NCI-H2107 treated with DMSO at 0.1 percent for 48 hours (cell line): ENCODE results near the gene SCAMP3.
"Not testable (repeated sequence)": the region's sequence is repeated elsewhere in the genome, so short reads cannot be mapped to it uniquely, and the experiment has no call there.

Experiments
- DNase-seq: peaks from one replicate; lab custom pipeline; 2025; ENCODE audit not compliant: unreplicated experiment; lab: John Stamatoyannopoulos, UW

SCAMP3 gene

DNA sequence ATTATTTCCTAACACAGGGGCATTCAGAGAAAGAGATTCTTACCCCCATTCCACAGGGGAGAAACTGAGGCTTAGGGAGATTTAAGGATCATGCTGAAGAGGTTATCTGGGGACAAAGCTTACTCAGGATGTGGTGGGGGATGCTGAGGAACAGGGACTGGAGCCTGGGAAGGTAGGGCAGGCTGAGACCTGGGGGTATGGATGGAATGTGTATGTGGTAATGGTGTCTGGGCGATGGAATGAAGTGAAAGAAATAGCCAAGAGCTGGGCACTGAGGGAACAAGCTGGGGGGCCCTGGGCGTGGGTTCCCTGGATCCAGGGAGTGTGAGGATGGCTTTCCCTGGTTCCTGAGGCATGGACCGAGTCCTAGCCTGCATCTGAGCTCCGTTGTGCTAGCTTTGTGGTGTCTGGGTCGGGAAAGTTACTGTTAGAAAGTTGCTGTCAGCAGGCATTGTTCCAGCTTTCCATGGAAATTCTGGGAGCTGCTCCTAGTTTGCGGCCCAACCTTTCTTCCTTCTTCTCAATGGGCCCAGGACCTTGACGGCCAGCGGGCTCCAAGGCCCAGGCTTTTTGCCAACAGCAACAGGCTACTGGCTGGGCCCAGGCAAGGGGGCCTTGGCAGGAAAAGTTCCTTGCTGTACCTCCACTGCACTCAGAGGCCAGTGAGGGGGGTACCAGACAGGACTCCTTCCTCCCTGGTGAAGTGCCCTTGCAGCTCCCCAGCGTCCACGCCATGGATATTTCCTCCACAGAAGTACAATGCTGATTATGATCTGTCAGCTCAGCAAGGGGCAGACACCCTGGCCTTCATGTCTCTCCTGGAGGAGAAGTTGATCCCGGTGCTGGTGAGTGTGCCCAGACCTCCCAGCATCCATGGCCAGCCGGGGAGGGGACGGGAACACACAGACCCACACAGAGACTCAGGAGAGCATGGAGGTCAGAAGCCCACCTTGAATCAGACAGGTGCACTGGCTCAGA, 29.9 kb downstream of the SCAMP3 start:
- not testable (repeated sequence) for DNase-seq

- DNase-seq = not testable (repeated sequence)
Measured at GRCh38 chr1:155231302-155231701, 30.9 kb downstream of the SCAMP3 start.

DNA sequence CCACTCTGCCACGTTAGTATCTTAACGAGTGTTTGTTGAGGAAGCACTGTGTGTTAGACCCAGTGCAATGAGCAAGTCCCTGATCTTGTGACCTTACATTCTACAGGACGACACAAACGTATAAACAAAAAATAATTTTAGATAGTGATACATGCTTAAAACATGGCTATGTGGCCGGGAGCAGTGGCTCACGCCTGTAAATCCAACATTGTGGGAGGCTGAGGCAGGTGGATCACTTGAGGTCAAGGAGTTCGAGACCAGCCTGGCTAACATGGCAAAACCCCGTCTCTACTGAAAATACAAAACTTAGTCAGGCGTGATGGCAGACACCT, 34.1 kb downstream of the SCAMP3 start:
- DNase-seq = no peak

- peak; percentile 99 for DNase-seq
Measured at GRCh38 chr1:155227261-155228095, 34.7 kb downstream of the SCAMP3 start.

- DNase-seq = peak; percentile 55
Measured at GRCh38 chr1:155226910-155227260, 35.3 kb downstream of the SCAMP3 start.

DNA sequence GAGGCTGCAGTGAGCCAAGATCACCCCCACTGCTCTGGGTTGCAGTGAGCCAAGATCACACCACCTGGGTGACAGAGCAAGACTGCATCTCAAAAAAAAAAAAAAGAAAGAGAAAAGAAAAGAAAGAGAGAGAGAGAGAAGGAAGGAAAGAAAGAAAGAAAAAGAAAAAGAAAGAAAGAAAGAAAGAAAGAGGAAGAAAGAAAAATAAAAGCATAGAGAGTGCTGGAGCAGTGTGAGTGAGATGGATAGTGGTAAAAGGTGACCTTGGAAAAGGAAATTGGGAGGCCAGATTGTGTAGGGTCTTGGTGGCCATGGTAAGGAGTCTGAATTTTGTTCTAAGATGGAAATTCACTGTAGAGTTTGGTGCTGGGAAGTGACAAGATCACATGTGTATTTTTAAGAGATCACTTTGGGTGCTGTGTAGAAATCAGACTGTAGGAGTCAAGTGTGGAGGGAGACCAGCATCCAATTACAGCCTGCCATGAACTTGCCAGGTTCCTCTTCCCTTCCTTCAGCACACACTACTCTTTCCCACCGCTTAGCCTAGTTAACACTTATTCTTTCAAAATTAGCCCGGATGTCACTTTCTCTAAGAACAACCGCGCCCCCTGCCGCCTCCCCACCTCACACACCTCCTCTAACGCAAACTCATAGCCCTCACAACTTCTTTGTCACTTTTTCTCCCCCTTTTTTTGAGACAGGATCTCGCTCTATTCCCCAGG, 35.8 kb downstream of the SCAMP3 start:
- peak; percentile 89 for DNase-seq

- DNase-seq = not testable (repeated sequence)
Measured at GRCh38 chr1:155225404-155225759, 36.8 kb downstream of the SCAMP3 start.

DNA sequence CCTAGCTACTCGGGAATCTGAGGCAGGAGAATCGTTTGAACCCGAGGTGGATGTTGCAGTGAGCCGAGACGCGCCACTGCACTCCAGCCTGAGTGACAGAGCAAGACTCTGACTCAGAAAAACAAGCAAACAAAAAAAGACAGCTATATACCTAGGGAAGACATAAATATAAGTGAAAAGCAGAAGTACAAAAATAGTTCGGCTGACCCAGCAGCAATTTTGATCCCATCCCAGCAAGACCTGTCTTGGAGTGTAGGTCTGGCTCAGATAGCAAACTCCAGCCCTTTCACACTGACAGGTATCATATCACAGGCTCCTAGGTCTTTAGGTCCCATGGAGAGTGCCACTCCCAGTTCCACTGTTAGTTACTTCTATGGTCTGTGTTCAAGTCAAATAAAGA, 39.1 kb downstream of the SCAMP3 start:
- DNase-seq = no peak

- DNase-seq = not testable (repeated sequence)
Measured at GRCh38 chr1:155220211-155220965, 41.8 kb downstream of the SCAMP3 start.

DNA sequence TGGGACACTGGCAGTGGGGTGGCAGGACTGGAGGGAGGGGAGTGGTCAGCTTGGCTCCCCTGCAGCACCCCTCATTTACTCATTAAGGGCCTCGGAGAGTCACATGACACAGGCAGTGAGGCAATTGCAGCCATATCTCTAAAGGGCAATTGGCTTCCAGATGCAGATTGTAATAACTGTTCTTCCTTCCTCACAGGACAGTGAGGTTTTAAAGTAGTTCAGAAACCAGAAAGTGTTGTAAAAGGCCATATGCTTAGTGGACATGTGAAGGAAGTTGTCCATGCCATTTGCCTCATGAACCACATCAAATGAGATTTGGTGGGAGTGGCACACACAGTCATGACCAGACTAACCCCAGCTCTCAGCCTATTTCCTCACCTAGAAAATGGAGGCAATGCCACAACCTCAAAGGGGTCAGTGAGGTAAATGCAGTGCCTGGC, 42.5 kb downstream of the SCAMP3 start:
- DNase-seq = no peak

DNA sequence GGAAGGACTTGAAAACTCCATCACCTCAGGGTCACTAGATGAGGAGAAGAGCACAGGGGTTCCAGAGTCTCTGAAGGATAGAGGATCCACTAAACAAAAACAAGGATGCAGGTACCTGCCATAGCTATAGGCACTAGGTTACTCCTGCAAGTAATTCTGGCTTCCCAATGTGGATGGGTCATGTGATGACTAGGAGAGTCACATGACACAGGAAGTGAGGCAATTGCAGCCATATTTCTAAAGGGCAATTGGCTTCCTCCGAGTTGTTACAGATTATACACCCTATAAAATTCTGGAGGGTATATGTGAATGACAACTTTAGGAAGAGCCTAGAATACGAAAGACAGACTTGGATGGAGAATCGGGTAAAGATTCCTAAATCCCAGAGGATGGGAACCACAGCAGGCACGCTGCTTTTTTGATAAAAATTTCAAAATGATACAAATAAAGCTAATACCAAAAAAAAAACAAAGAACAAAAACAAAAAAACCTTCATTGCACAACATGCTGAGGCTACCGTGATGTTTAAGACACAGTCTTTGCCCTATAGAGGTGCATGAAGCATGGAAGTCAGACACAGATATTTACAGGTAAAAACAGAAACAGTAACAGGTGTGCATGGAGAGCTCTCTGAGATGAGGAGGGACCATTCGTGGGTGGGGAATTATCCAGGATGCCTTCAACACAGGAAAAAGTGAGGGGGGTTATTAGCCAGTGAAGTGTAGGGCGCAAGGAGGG, 43.1 kb downstream of the SCAMP3 start:
- peak; percentile 36 for DNase-seq

- DNase-seq = not testable (repeated sequence)
Measured at GRCh38 chr1:155214702-155215101, 47.5 kb downstream of the SCAMP3 start.

- not testable (repeated sequence) for DNase-seq
Measured at GRCh38 chr1:155212051-155212440, 50.1 kb downstream of the SCAMP3 start.

DNA sequence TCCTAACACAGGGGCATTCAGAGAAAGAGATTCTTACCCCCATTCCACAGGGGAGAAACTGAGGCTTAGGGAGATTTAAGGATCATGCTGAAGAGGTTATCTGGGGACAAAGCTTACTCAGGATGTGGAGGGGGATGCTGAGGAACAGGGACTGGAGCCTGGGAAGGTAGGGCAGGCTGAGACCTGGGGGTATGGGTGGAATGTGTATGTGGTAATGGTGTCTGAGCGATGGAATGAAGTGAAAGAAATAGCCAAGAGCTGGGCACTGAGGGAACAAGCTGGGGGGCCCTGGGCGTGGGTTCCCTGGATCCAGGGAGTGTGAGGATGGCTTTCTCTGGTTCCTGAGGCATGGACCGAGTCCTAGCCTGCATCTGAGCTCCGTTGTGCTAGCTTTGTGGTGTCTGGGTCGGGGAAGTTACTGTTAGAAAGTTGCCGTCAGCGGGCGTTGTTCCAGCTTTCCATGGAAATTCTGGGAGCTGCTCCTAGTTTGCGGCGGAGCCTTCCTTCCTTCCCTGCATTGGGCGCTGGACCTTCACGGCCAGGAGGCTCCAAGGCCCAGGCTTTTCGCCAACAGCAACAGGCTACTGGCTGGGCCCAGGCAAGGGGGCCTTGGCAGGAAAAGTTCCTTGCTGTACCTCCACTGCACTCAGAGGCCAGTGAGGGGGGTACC, 50.6 kb downstream of the SCAMP3 start:
- not testable (repeated sequence) for DNase-seq

DNA sequence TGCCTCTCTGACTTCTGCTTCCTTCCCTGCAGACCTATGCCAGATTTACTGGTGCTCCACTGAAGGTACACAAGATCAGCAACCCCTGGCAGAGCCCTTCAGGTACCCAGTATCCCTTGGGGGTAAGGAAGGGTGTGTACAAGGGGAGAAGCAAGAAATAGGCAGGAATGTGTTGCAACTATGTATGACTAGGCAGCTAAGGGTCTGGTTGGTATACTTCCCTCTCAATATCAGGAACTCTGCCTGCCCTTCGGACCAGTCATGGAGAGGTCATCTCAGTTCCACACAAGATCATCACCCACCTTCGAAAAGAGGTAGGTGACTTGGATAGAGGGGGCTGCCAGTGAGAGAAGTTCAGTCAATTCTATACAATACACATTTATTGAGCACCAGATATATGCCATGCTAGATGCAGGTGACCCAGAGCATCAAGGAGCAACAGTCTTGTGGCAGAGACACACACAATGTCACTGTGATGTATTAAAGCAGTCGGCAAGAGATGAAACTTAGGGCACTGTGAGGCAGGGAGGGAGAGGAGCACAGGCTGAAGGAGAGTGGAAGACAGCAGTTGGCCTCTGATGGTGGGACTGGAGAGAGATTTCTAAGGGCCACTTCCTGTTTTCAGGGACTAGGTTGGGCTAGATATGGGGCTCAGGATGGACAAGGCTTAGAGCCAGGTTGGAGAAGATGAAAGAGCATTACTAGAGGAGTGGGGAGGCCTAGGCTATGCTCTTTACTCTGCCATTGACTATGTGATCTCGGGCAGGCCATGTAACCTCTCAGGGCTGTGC, 51.7 kb downstream of the SCAMP3 start:
- DNase-seq = no peak

GRCh38 chr1:155209312-155209721, 52.8 kb downstream of the SCAMP3 start:
- DNase-seq = no peak

- peak; percentile 72 for DNase-seq
Measured at GRCh38 chr1:155208541-155209311, 53.4 kb downstream of the SCAMP3 start, which contains the start of gene MTX1. MTX1 (plus strand) TSS chr1:155208695; CDS start chr1:155208805, 110 bp downstream.
